Muscle of leg (tissue), 11 donors: ENCODE results near the gene JPH3. TPM values are rescaled to one million over a fixed set of nuclear protein-coding genes. Genes with fewer than 3 reads are reported as not detected.
"Not testable (repeated sequence)": the region's sequence is repeated elsewhere in the genome, so short reads cannot be mapped to it uniquely, and the experiment has no call there.

Experiments used
- DNase-seq: peaks from one replicate; pipeline ENCODE4 v3.0.0; 2013
- H3K27ac ChIP-seq: one replicate; pipeline ENCODE4 v1.5.1; 2013; ENCODE audit warnings: mild to moderate bottlenecking, low read length, control low read depth
- H3K27me3 ChIP-seq: one replicate; pipeline ENCODE4 v1.6.1; 2013; ENCODE audit warnings: low read length; ENCODE audit not compliant: control insufficient read depth, insufficient read depth
- H3K36me3 ChIP-seq: one replicate; pipeline ENCODE4 v1.6.1; 2013; ENCODE audit warnings: low read length; ENCODE audit not compliant: control insufficient read depth, insufficient read depth
- H3K4me1 ChIP-seq: one replicate; pipeline ENCODE4 v1.6.1; 2013; ENCODE audit warnings: low read length; ENCODE audit not compliant: control insufficient read depth, insufficient read depth
- H3K4me3 ChIP-seq: one replicate; pipeline ENCODE4 v1.5.1; 2013; ENCODE audit warnings: low read length, control low read depth
- H3K9me3 ChIP-seq: replicated peaks from 2 replicates; pipeline ENCODE4 v1.6.1; 2013; ENCODE audit warnings: low read depth, low read length; ENCODE audit not compliant: control insufficient read depth
- WGBS: methylation state at CpG from one replicate; pipeline ENCODE4 v1.1.5; 2013; ENCODE audit warnings: missing lambda C conversion rate; ENCODE audit not compliant: insufficient coverage; 5-methylcytosine and 5-hydroxymethylcytosine counted together
- polyA plus RNA-seq, 8 donors: library from polyadenylated mRNA; unstranded; fragments of 120-200 nt; gene quantifications; one replicate each; pipeline versions ENCODE4 v1.2.1 to v1.2.3, GENCODE V29; 2013; ENCODE audit warnings: inconsistent platforms in 1 of 8, low replicate concordance in 1 of 8; ENCODE audit not compliant: insufficient read length in 8 of 8, insufficient read depth in 1 of 8
- total RNA-seq: library from RNA; stranded (reverse); fragments of 120-200 nt; gene quantifications from one replicate; pipeline ENCODE4 v1.2.4, GENCODE V29; 2013

JPH3 gene
- total and polyA plus RNA-seq, 9 donors = 0.15 to 1.4 (median 0.33) TPM

GRCh38 chr16:87718831-87719230 lies 116.5 kb downstream of the JPH3 start:
- DNase-seq, H3K27me3 ChIP-seq, H3K27ac ChIP-seq, H3K9me3 ChIP-seq, H3K4me3 ChIP-seq: not testable (repeated sequence)
- 93% methylated on average over 17 of the region's 28 CpGs for WGBS
- peaks cover 18% of the 10 kb centered on the region for H3K4me1 ChIP-seq
- peaks cover 52% of the 10 kb centered on the region for H3K36me3 ChIP-seq

GRCh38 chr16:87720446-87720845 lies 118.1 kb downstream of the JPH3 start:
- WGBS = 92% methylated on average over 13 of the region's 24 CpGs
- H3K36me3 ChIP-seq = peaks cover 36% of the 10 kb centered on the region
- H3K27me3 ChIP-seq = no peaks in the 10 kb centered on the region

GRCh38 chr16:87721622-87722585 lies 119.6 kb downstream of the JPH3 start:
- WGBS = 78% methylated on average over 26 of the region's 33 CpGs
- Histone ChIP-seq H3K4me3 (no peak overlapping the region), H3K27me3 (no peaks in the 10 kb centered on the region), H3K9me3 (no peaks in the 10 kb centered on the region), H3K36me3 (peaks cover 27% of the 10 kb centered on the region), H3K4me1 (peaks cover 18% of the 10 kb centered on the region), H3K27ac (no peak overlapping the region)
- no peak for DNase-seq

More at GRCh38 chr16:87720446-87720845, 118.1 kb downstream of the JPH3 start:
- Histone ChIP-seq H3K9me3 (no peaks in the 10 kb centered on the region), H3K4me3 (no peak overlapping the region), H3K27ac (no peak overlapping the region), H3K4me1 (peaks cover 18% of the 10 kb centered on the region)
- no peak for DNase-seq

GRCh38 chr16:87722590-87723225 lies 120.4 kb downstream of the JPH3 start:
- Histone ChIP-seq H3K27me3 (no peaks in the 10 kb centered on the region), H3K9me3 (no peaks in the 10 kb centered on the region), H3K4me1 (peaks cover 18% of the 10 kb centered on the region), H3K36me3 (peaks cover 29% of the 10 kb centered on the region), H3K27ac (peak overlapping the region; percentile 51), H3K4me3 (no peak overlapping the region)
- 79% methylated on average over 17 of the region's 19 CpGs for WGBS
- DNase-seq = no peak

GRCh38 chr16:87723226-87723623 lies 120.9 kb downstream of the JPH3 start:
- Histone ChIP-seq H3K36me3 (peaks cover 27% of the 10 kb centered on the region), H3K9me3 (no peaks in the 10 kb centered on the region), H3K4me1 (peaks cover 18% of the 10 kb centered on the region), H3K27ac (peak overlapping the region; percentile 51), H3K27me3 (no peaks in the 10 kb centered on the region), H3K4me3 (no peak overlapping the region)
- 64% methylated on average over 12 of the region's 12 CpGs for WGBS
- DNase-seq = peak; percentile 87

GRCh38 chr16:87724490-87725291 lies 122.4 kb downstream of the JPH3 start:
- Histone ChIP-seq H3K4me3 (no peak overlapping the region), H3K27ac (no peak overlapping the region), H3K36me3 (peaks cover 37% of the 10 kb centered on the region), H3K4me1 (peaks cover 18% of the 10 kb centered on the region), H3K27me3 (no peaks in the 10 kb centered on the region), H3K9me3 (no peaks in the 10 kb centered on the region)
- WGBS = 80% methylated on average over 18 of the region's 19 CpGs
- DNase-seq = no peak

GRCh38 chr16:87725596-87726235 lies 123.4 kb downstream of the JPH3 start:
- Histone ChIP-seq H3K4me1 (peaks cover 18% of the 10 kb centered on the region), H3K36me3 (peaks cover 36% of the 10 kb centered on the region), H3K4me3 (no peak overlapping the region), H3K27me3 (no peaks in the 10 kb centered on the region), H3K9me3 (no peaks in the 10 kb centered on the region), H3K27ac (no peak overlapping the region)
- WGBS = 39% methylated on average over 15 of the region's 28 CpGs
- DNase-seq = peak; percentile 34

GRCh38 chr16:87726577-87726976 lies 124.3 kb downstream of the JPH3 start:
- DNase-seq, H3K27ac ChIP-seq, H3K9me3 ChIP-seq, H3K4me3 ChIP-seq, H3K27me3 ChIP-seq: not testable (repeated sequence)
- WGBS = 89% methylated on average over 16 of the region's 40 CpGs
- Histone ChIP-seq H3K36me3 (peaks cover 38% of the 10 kb centered on the region), H3K4me1 (peaks cover 18% of the 10 kb centered on the region)

GRCh38 chr16:87727346-87727745 lies 125.0 kb downstream of the JPH3 start:
- no peaks in the 10 kb centered on the region for H3K27me3 ChIP-seq
- no peak overlapping the region for H3K4me3 ChIP-seq
- peaks cover 31% of the 10 kb centered on the region for H3K36me3 ChIP-seq
- no peaks in the 10 kb centered on the region for H3K9me3 ChIP-seq
- 94% methylated on average over 16 of the region's 16 CpGs for WGBS
- H3K27ac ChIP-seq = no peak overlapping the region
- no peak for DNase-seq
- peaks cover 15% of the 10 kb centered on the region for H3K4me1 ChIP-seq
